SK-N-SH (cell line): ENCODE measurements around the gene PPP3R2. TPM values are rescaled to one million over a fixed set of nuclear protein-coding genes. Genes with fewer than 3 reads are reported as not detected.

Experiments
- CTCF ChIA-PET: fragments of 300-600, 350-600 bp; formaldehyde crosslinking; extraction: SDS; loops from one replicate; lab custom pipeline; 2021; lab: Yijun Ruan, JAX
- POLR2A ChIA-PET: fragments of 350-600 bp; sonication (Branson Sonifier 250); formaldehyde crosslinking; extraction: SDS; loops from one replicate; lab custom pipeline; 2020; ENCODE audit warnings: antibody characterized with exemption, inconsistent platforms; lab: Yijun Ruan, JAX
- DNase-seq: peaks from one replicate; pipeline ENCODE4 v3.0.0; 2012
- H2AFZ ChIP-seq: fragments of 200-600 bp; sonication (generic); 2 replicates; pipeline ENCODE4 v1.8.1; 2016; ENCODE audit warnings: antibody characterized with exemption, mild to moderate bottlenecking, low read depth
- H3F3A ChIP-seq: fragments of 200-600 bp; sonication (generic); replicated peaks from 2 replicates; pipeline ENCODE3; 2016; ENCODE audit warnings: antibody characterized with exemption, mild to moderate bottlenecking; ENCODE audit not compliant: insufficient read depth
- H3K27ac ChIP-seq, 2 experiments: fragments of 200-500 bp in 1 of 2; fragments of 200-600 bp in 1 of 2; sonication (Bioruptor generic) in 1 of 2; sonication (generic), shearing (Covaris generic) in 1 of 2; 2 replicates each; pipeline versions ENCODE4 v1.5.1 to v1.6.1; 2014 to 2016; ENCODE audit warnings: low read depth in 2 of 2, inconsistent platforms in 1 of 2, low read length in 1 of 2, mild to moderate bottlenecking in 1 of 2, mixed read lengths in 1 of 2
- H3K27me3 ChIP-seq: fragments of 200-600 bp; sonication (generic), shearing (Covaris generic); 2 replicates; pipeline ENCODE4 v1.6.1; 2016; ENCODE audit warnings: mixed run types; ENCODE audit not compliant: insufficient read depth
- H3K36me3 ChIP-seq, 2 experiments: fragments of 200-500 bp in 1 of 2; fragments of 200-600 bp in 1 of 2; sonication (Bioruptor generic) in 1 of 2; sonication (generic) in 1 of 2; replicated peaks in 1 of 2; 2 replicates each; pipeline versions ENCODE3 to v1.5.1; 2014 to 2016; ENCODE audit warnings: low read length in 1 of 2, mild to moderate bottlenecking in 1 of 2; ENCODE audit not compliant: insufficient read depth in 2 of 2, control insufficient read depth in 1 of 2
- H3K4me1 ChIP-seq, 2 experiments: fragments of 200-500 bp in 1 of 2; fragments of 200-600 bp in 1 of 2; sonication (Bioruptor generic) in 1 of 2; sonication (generic), shearing (Covaris generic) in 1 of 2; 2 replicates each; pipeline versions ENCODE4 v1.5.1 to v1.6.1; 2014 to 2016; ENCODE audit warnings: low read depth in 1 of 2, low read length in 1 of 2, mixed run types in 1 of 2; ENCODE audit not compliant: insufficient read depth in 2 of 2, control insufficient read depth in 1 of 2
- H3K4me2 ChIP-seq: fragments of 200-600 bp; sonication (generic), shearing (Covaris generic); 2 replicates; pipeline ENCODE4 v1.6.1; 2017; ENCODE audit warnings: mixed run types
- H3K4me3 ChIP-seq, 2 experiments: fragments of 200-500 bp in 1 of 2; fragments of 200-600 bp in 1 of 2; sonication (Bioruptor generic) in 1 of 2; sonication (generic), shearing (Covaris generic) in 1 of 2; 2 replicates each; pipeline versions ENCODE4 v1.5.1 to v1.8.1; 2014 to 2016; ENCODE audit warnings: low read depth in 2 of 2, inconsistent platforms in 1 of 2, low read length in 1 of 2, mild to moderate bottlenecking in 1 of 2, mixed read lengths in 1 of 2, moderate library complexity in 1 of 2
- H3K79me2 ChIP-seq: fragments of 200-600 bp; sonication (generic); 2 replicates; pipeline ENCODE4 v1.8.1; 2017; ENCODE audit warnings: mild to moderate bottlenecking; ENCODE audit not compliant: insufficient read depth
- H3K9ac ChIP-seq: fragments of 200-600 bp; sonication (generic); 2 replicates; pipeline ENCODE4 v1.6.1; 2017; ENCODE audit warnings: mixed run types
- H3K9me2 ChIP-seq: fragments of 200-600 bp; sonication (generic); 2 replicates; pipeline ENCODE4 v1.6.1; 2017; ENCODE audit warnings: mixed run types
- H3K9me3 ChIP-seq: fragments of 200-600 bp; sonication (generic); 2 replicates; pipeline ENCODE4 v1.6.1; 2017; ENCODE audit warnings: mixed run types, mild to moderate bottlenecking, moderate library complexity
- H4K20me1 ChIP-seq: fragments of 200-600 bp; sonication (generic); 2 replicates; pipeline ENCODE4 v1.6.1; 2017; ENCODE audit warnings: mild to moderate bottlenecking, mixed run types; ENCODE audit not compliant: insufficient read depth
- ELF1 ChIP-seq: IDR thresholded peaks from 2 replicates; pipeline ENCODE4 v1.4.0; 2012
- EZH2phosphoT487 ChIP-seq: fragments of 200-600 bp; sonication (generic); IDR thresholded peaks from 2 replicates; pipeline ENCODE4 v1.6.1; 2017; ENCODE audit warnings: low read depth, mixed run types, mild to moderate bottlenecking, antibody characterized with exemption, moderate library complexity, borderline replicate concordance
- FOSL2 ChIP-seq: IDR thresholded peaks from 2 replicates; pipeline ENCODE4 v1.4.0; 2012; ENCODE audit warnings: low read depth, mild to moderate bottlenecking, moderate library complexity, borderline replicate concordance
- IRF3 ChIP-seq: fragments of 150-350 bp; IDR thresholded peaks from 2 replicates; pipeline ENCODE4 v1.6.1; 2016; ENCODE audit warnings: mild to moderate bottlenecking, low read depth, low read length
- MAX ChIP-seq: IDR thresholded peaks from 2 replicates; pipeline ENCODE4 v1.4.0; 2012; ENCODE audit warnings: low read depth
- MXI1 ChIP-seq: IDR thresholded peaks from 2 replicates; pipeline ENCODE4 v1.6.1; 2012; ENCODE audit warnings: mild to moderate bottlenecking, low read depth, low read length, improper control_type of control experiment
- NFIC ChIP-seq: IDR thresholded peaks from 2 replicates; pipeline ENCODE4 v1.4.0; 2012; ENCODE audit warnings: borderline replicate concordance
- POLR2AphosphoS5 ChIP-seq: IDR thresholded peaks from 2 replicates; pipeline ENCODE4 v1.6.1; 2012; ENCODE audit warnings: low read depth, low read length
- RAD21 ChIP-seq: IDR thresholded peaks from 2 replicates; pipeline ENCODE4 v1.6.1; 2012; ENCODE audit warnings: mild to moderate bottlenecking, low read length
- RFX5 ChIP-seq: IDR thresholded peaks from 2 replicates; pipeline ENCODE4 v1.6.1; 2012; ENCODE audit warnings: mild to moderate bottlenecking, improper control_type of control experiment, low read length
- RXRA ChIP-seq: IDR thresholded peaks from 2 replicates; pipeline ENCODE4 v1.4.0; 2012; ENCODE audit warnings: low read depth, mild to moderate bottlenecking, borderline replicate concordance
- SIN3A ChIP-seq: IDR thresholded peaks from 2 replicates; pipeline ENCODE4 v1.6.1; 2012; ENCODE audit warnings: low read depth, mild to moderate bottlenecking, low read length, moderate library complexity, borderline replicate concordance
- TCF12 ChIP-seq: IDR thresholded peaks from 2 replicates; pipeline ENCODE4 v1.4.0; 2012
- TEAD4 ChIP-seq: IDR thresholded peaks from 2 replicates; pipeline ENCODE4 v1.4.0; 2012; ENCODE audit warnings: mild to moderate bottlenecking, borderline replicate concordance; ENCODE audit not compliant: insufficient read depth
- YY1 ChIP-seq: IDR thresholded peaks from 2 replicates; pipeline ENCODE4 v1.4.0; 2012; ENCODE audit warnings: low read depth, mild to moderate bottlenecking
- WGBS: methylation state at CpG from one replicate; pipeline ENCODE4 v1.1.6; 2017; ENCODE audit warnings: low lambda C conversion rate; 5-methylcytosine and 5-hydroxymethylcytosine counted together
- polyA plus RNA-seq, 3 experiments: library from polyadenylated mRNA; depleted of rRNA; stranded (reverse); fragments of >200 nt; gene quantifications; 2 replicates each; pipeline ENCODE4 v1.2.3, GENCODE V29; 2012
- TF ChIP-seq, protein P1 (sequence below): IDR thresholded peaks from 2 replicates; pipeline ENCODE4; 2012
- TF ChIP-seq, protein P2 (sequence below): fragments of 150-350 bp; IDR thresholded peaks from 2 replicates; pipeline ENCODE4 v1.6.1; 2017; ENCODE audit warnings: antibody characterized with exemption, low read length, low read depth, borderline replicate concordance

PPP3R2 gene
- polyA plus RNA-seq, 1 of the 3 experiments (the other 2 are of a cell fraction) = not detected

GRCh38 chr9:101562966-101563365 lies 31.8 kb downstream of the PPP3R2 start:
- no peak for TF ChIP-seq FOSL2
- TF ChIP-seq, protein P1, sequence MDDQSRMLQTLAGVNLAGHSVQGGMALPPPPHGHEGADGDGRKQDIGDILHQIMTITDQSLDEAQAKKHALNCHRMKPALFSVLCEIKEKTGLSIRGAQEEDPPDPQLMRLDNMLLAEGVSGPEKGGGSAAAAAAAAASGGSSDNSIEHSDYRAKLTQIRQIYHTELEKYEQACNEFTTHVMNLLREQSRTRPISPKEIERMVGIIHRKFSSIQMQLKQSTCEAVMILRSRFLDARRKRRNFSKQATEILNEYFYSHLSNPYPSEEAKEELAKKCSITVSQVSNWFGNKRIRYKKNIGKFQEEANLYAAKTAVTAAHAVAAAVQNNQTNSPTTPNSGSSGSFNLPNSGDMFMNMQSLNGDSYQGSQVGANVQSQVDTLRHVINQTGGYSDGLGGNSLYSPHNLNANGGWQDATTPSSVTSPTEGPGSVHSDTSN = no peak
- no peak for TF ChIP-seq RXRA
- no peak for TF ChIP-seq RFX5
- TF ChIP-seq NFIC = no peak
- no peak for TF ChIP-seq EZH2phosphoT487
- TF ChIP-seq TEAD4 = no peak
- TF ChIP-seq ELF1 = no peak
- no peak for TF ChIP-seq RAD21
- no peak for TF ChIP-seq YY1
- no peak for TF ChIP-seq TCF12
- TF ChIP-seq, protein P2, sequence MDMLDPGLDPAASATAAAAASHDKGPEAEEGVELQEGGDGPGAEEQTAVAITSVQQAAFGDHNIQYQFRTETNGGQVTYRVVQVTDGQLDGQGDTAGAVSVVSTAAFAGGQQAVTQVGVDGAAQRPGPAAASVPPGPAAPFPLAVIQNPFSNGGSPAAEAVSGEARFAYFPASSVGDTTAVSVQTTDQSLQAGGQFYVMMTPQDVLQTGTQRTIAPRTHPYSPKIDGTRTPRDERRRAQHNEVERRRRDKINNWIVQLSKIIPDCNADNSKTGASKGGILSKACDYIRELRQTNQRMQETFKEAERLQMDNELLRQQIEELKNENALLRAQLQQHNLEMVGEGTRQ = no peak
- no peak for TF ChIP-seq POLR2AphosphoS5
- no peak for TF ChIP-seq MXI1
- ChIA-PET CTCF (interaction anchor here (0.6 to 1.9 kb wide), 7 partner anchors 14 to 114 kb away, joined by 3 to 7 read pairs (median 4); no protein-coding TSS in a partner anchor), POLR2A (no interaction called here)
- Histone ChIP-seq H3K4me3 (no peak overlapping the region), H3K27me3 (no peaks in the 10 kb centered on the region), H4K20me1 (no peaks in the 10 kb centered on the region), H3K36me3 (peaks cover 80 to 85% of the 10 kb centered on the region in 2 experiments), H3K27ac (no peak overlapping the region), H3K9ac (no peak overlapping the region), H3F3A (peaks cover 8% of the 10 kb centered on the region), H3K9me3 (no peaks in the 10 kb centered on the region), H2AFZ (no peak overlapping the region), H3K79me2 (peaks cover 17% of the 10 kb centered on the region; the same call in 1 of the 2 replicates), H3K4me1 (peaks cover 0 to under 1% of the 10 kb centered on the region in 2 experiments; a peak in 1 of 4 replicates), H3K4me2 (no peak overlapping the region), H3K9me2 (no peaks in the 10 kb centered on the region)
- WGBS = 93% methylated on average over 1 of the region's 1 CpG
- DNase-seq = no peak

DNA sequence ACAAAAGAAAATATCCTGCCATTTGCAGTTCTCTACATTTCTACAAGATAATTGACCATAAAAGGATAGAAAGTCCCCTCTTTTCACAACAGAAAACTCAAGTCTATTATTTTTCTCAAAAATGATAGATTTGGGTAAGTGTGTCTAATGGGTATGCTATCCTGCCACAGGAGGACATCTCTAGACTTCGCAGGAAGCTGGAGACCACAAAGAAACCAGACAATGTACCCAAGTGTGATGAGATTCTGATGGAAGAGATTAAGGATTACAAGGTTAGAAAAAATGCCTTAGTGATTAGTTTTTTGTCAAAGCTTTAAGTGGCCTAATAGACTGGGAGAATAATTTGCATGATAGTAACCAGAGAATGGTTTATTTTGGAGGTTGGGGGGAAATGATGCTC lies 33.0 kb downstream of the PPP3R2 start:
- Histone ChIP-seq H3K4me1 (no peaks in the 10 kb centered on the region), H3K9me2 (no peaks in the 10 kb centered on the region), H3K27me3 (no peaks in the 10 kb centered on the region), H3K79me2 (peaks cover 18% of the 10 kb centered on the region; the same call in 1 of the 2 replicates), H3K27ac (no peak overlapping the region), H3K9ac (no peak overlapping the region), H3K36me3 (peaks cover 83 to 93% of the 10 kb centered on the region in 2 experiments), H2AFZ (no peak overlapping the region), H3K4me2 (no peak overlapping the region), H3K4me3 (no peak overlapping the region), H3F3A (peaks cover 8% of the 10 kb centered on the region), H4K20me1 (no peaks in the 10 kb centered on the region), H3K9me3 (no peaks in the 10 kb centered on the region)
- no peak for DNase-seq
- TF ChIP-seq MAX = no peak
- TF ChIP-seq MXI1 = no peak
- no peak for TF ChIP-seq SIN3A
- no peak for TF ChIP-seq IRF3
- no peak for TF ChIP-seq TCF12
- TF ChIP-seq RFX5 = no peak
- no peak for TF ChIP-seq NFIC
- TF ChIP-seq POLR2AphosphoS5 = no peak
- ChIA-PET CTCF (interaction anchor here (1.9 kb wide), 1 partner anchor 14 kb away, joined by 5 read pairs; no protein-coding TSS in a partner anchor), POLR2A (no interaction called here)
- WGBS = 96% methylated on average over 1 of the region's 1 CpG
